A673 (cell line): ENCODE results near the gene GLYATL3. TPM values are rescaled to one million over a fixed set of nuclear protein-coding genes. Genes with fewer than 3 reads are reported as not detected.
"Not testable (repeated sequence)": the region's sequence is repeated elsewhere in the genome, so short reads cannot be mapped to it uniquely, and the experiment has no call there.

Source experiments
- BruUV-seq: library from RNA; stranded (reverse); fragments of 400-500 nt; replicated peaks from 2 replicates; lab custom pipeline; 2021; lab: Mats Ljungman, UMichigan
- CTCF ChIA-PET: fragments of 300-600 bp; sonication (Branson Sonifier 250); formaldehyde crosslinking; loops from one replicate; lab custom pipeline; 2022; ENCODE audit warnings: antibody characterized with exemption; lab: Charles Lee
- POLR2A ChIA-PET: fragments of 300-600 bp; sonication (Branson Sonifier 250); formaldehyde crosslinking; loops from one replicate; lab custom pipeline; 2022; ENCODE audit warnings: antibody characterized with exemption; ENCODE audit not compliant: low non-redundant PET; lab: Charles Lee
- DNase-seq: peaks from one replicate; pipeline ENCODE4 v3.0.0-alpha.2; 2015; ENCODE audit warnings: low spot score
- H3K27ac ChIP-seq: fragments of 200-600 bp; sonication (generic); 2 replicates; pipeline ENCODE4 v1.5.1; 2016; ENCODE audit warnings: mixed run types, low read depth, mild to moderate bottlenecking, mixed read lengths, antibody characterized with exemption, low read length; ENCODE audit not compliant: poor library complexity, severe bottlenecking
- H3K27me3 ChIP-seq: fragments of 200-600 bp; sonication (generic); replicated peaks from 2 replicates; pipeline ENCODE4 v1.6.1; 2017; ENCODE audit warnings: mixed run types, low read depth, mild to moderate bottlenecking, mixed read lengths, antibody characterized with exemption, low read length; ENCODE audit not compliant: insufficient read depth, poor library complexity
- H3K36me3 ChIP-seq: fragments of 200-600 bp; sonication (generic); 2 replicates; pipeline ENCODE4 v1.6.1; 2016; ENCODE audit warnings: mixed run types, mild to moderate bottlenecking, mixed read lengths, antibody characterized with exemption, low read length; ENCODE audit not compliant: insufficient read depth, poor library complexity, severe bottlenecking
- H3K4me1 ChIP-seq: fragments of 200-600 bp; sonication (generic); 2 replicates; pipeline ENCODE4 v1.6.1; 2017; ENCODE audit warnings: mixed run types, mild to moderate bottlenecking, mixed read lengths, antibody characterized with exemption, low read length; ENCODE audit not compliant: insufficient read depth, poor library complexity, severe bottlenecking
- H3K4me3 ChIP-seq: fragments of 200-600 bp; sonication (generic); 2 replicates; pipeline ENCODE4 v1.5.1; 2016; ENCODE audit warnings: low read depth, mixed run types, mild to moderate bottlenecking, mixed read lengths, low read length; ENCODE audit not compliant: poor library complexity, severe bottlenecking
- H3K9me3 ChIP-seq: fragments of 200-600 bp; sonication (generic); 2 replicates; pipeline ENCODE4 v1.6.1; 2016; ENCODE audit warnings: mixed run types, low read depth, mild to moderate bottlenecking, mixed read lengths, antibody characterized with exemption, low read length; ENCODE audit not compliant: poor library complexity, severe bottlenecking
- EZH2 ChIP-seq: fragments of 200-600 bp; sonication (generic); IDR thresholded peaks from 2 replicates; pipeline ENCODE4 v1.6.1; 2017; ENCODE audit warnings: borderline replicate concordance, low read depth, mild to moderate bottlenecking, mixed read lengths, antibody characterized with exemption, low read length; ENCODE audit not compliant: poor library complexity, severe bottlenecking
- intact Hi-C: fragments of 100-400 bp; cut with micrococcal nuclease; formaldehyde crosslinking; loops from one replicate; pipeline ENCODE4 v1.10.0; 2022; ENCODE audit not compliant: unreplicated experiment
- total RNA-seq: library from RNA; stranded (reverse); gene quantifications from 2 replicates; pipeline ENCODE4 v1.2.3, GENCODE V29; 2021
- TF ChIP-seq, protein P1 (sequence below): fragments of 300-800, 200-600 bp; sonication (generic); conservative IDR thresholded peaks from 2 replicates; pipeline ENCODE4 v1.5.1; 2017; ENCODE audit warnings: low read depth, mild to moderate bottlenecking, antibody characterized with exemption, low read length, moderate library complexity, mixed read lengths

The GLYATL3 gene
- total RNA-seq, 1 experiment from 2014 or later: not detected

DNA sequence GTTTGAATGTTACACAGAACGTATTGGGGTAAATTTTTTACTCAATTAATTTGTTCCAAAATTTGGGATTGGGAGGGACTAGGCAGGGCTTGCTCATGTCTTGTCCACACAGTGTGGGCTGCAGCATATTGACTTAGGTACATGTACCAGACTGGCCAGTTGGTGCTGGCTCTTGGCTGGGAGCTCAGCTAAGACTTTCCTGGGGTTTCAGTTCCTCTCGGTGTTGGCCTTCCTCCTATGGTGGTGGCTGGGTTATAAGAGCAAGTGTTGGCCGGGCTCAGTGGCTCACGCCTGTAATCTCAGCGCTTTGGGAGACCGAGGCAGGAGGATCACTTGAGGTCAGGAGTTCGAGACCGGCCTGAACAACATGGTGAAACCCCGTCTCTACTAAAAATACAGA is 31.7 kb upstream of the GLYATL3 start:
- BruUV-seq: no TSS peak
- DNase-seq: no peak
- TF ChIP-seq EZH2: no peak
- TF ChIP-seq, protein P1, sequence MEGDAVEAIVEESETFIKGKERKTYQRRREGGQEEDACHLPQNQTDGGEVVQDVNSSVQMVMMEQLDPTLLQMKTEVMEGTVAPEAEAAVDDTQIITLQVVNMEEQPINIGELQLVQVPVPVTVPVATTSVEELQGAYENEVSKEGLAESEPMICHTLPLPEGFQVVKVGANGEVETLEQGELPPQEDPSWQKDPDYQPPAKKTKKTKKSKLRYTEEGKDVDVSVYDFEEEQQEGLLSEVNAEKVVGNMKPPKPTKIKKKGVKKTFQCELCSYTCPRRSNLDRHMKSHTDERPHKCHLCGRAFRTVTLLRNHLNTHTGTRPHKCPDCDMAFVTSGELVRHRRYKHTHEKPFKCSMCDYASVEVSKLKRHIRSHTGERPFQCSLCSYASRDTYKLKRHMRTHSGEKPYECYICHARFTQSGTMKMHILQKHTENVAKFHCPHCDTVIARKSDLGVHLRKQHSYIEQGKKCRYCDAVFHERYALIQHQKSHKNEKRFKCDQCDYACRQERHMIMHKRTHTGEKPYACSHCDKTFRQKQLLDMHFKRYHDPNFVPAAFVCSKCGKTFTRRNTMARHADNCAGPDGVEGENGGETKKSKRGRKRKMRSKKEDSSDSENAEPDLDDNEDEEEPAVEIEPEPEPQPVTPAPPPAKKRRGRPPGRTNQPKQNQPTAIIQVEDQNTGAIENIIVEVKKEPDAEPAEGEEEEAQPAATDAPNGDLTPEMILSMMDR: no peak
- ChIA-PET POLR2A (no interaction called here), CTCF (no interaction called here)
- Histone ChIP-seq H3K36me3 (peaks cover 26% of the 10 kb centered on the region), H3K4me1 (no peaks in the 10 kb centered on the region), H3K27ac (no peak overlapping the region), H3K4me3 (no peak overlapping the region), H3K27me3 (no peaks in the 10 kb centered on the region), H3K9me3 (no peaks in the 10 kb centered on the region)
- intact Hi-C loops: no loop called here

DNA sequence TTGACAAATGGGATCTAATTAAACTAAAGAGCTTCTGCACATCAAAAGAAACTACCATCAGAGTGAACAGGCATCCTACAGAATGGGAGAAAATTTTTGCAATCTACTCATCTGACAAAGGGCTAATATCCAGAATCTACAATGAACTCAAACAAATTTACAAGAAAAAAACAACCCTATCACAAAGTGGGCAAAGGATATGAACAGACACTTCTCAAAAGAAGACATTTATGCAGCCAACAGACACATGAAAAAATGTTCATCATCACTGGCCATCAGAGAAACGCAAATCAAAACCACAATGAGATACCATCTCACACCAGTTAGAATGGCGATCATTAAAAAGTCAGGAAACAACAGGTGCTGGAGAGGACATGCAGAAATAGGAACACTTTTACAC is 23.2 kb upstream of the GLYATL3 start:
- H3K4me1 ChIP-seq, H3K27me3 ChIP-seq, CTCF ChIA-PET, BruUV-seq, H3K9me3 ChIP-seq, intact Hi-C loops, H3K4me3 ChIP-seq, DNase-seq, H3K27ac ChIP-seq, POLR2A ChIA-PET: not testable (repeated sequence)
- H3K36me3 ChIP-seq: peaks cover 20% of the 10 kb centered on the region

DNA sequence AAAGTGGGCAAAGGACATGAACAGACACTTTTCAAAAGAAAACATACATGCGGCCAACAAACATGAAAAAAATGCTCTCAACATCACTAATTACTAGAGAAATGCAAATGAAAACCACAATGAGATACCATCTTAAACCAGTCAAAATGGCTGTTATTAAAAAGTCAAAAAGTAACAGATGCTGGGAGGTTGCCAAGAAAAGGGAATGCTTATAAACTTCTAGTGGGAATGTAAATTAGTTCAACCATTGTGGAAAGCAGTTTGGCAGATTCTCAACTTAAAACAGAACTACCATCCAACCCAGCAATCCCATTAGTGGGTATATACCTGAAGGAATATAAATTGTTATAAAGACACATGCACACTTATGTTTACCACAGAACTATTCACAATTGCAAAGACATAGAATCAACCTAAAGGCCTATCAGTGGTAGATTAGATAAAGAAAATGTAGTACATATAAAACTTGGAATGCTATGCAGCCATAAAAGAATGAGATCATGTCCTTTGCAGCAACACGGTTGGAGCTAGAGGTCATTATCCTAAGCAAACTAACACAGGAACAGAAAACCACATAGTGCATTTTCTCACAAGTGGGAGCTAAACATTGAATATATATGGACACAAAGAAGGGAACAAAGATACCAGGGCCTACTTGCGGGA is 20.3 kb upstream of the GLYATL3 start:
- BruUV-seq: no TSS peak
- Histone ChIP-seq H3K36me3 (peaks cover 3% of the 10 kb centered on the region), H3K4me3 (no peak overlapping the region), H3K27ac (no peak overlapping the region), H3K27me3 (no peaks in the 10 kb centered on the region), H3K4me1 (no peaks in the 10 kb centered on the region), H3K9me3 (no peaks in the 10 kb centered on the region)
- POLR2A ChIA-PET: no interaction called here
- TF ChIP-seq, protein P1: no peak
- no peak for TF ChIP-seq EZH2
- DNase-seq: peak; percentile 19
- CTCF ChIA-PET: no interaction called here
- intact Hi-C loops: no loop called here

- intact Hi-C loops, H3K27me3 ChIP-seq, BruUV-seq, H3K27ac ChIP-seq, DNase-seq, H3K36me3 ChIP-seq, CTCF ChIA-PET, H3K4me1 ChIP-seq, H3K4me3 ChIP-seq, H3K9me3 ChIP-seq, POLR2A ChIA-PET: not testable (repeated sequence)
Observed at GRCh38 chr6:49481846-49482245, 17.9 kb upstream of the GLYATL3 start.

- H3K4me3 ChIP-seq, H3K27me3 ChIP-seq, DNase-seq, H3K36me3 ChIP-seq, H3K4me1 ChIP-seq, CTCF ChIA-PET, intact Hi-C loops, H3K27ac ChIP-seq, H3K9me3 ChIP-seq, POLR2A ChIA-PET, BruUV-seq: not testable (repeated sequence)
Observed at GRCh38 chr6:49483380-49483779, 16.3 kb upstream of the GLYATL3 start.
